IMR-90 (cell line): Measurements from ENCODE around the gene GLCE. TPM values are rescaled to one million over a fixed set of nuclear protein-coding genes. Genes with fewer than 3 reads are reported as not detected.

Experiments
- ATAC-seq: fragments of 200-7000 bp; cut with Tn5 transposase; 2 replicates; pipeline ENCODE4 v1.9.1; 2020; ENCODE audit warnings: low read depth, mild to moderate bottlenecking, moderate library complexity
- BruUV-seq: library from RNA; stranded (reverse); fragments of 400-500 nt; replicated peaks from 2 replicates; lab custom pipeline; 2021; lab: Mats Ljungman, UMichigan
- CTCF ChIA-PET: fragments of 300-600 bp; formaldehyde crosslinking; extraction: SDS; loops from one replicate; lab custom pipeline; 2021; ENCODE audit warnings: antibody characterized with exemption; lab: Yijun Ruan, JAX
- POLR2A ChIA-PET: fragments of 300-600 bp; sonication (Branson Sonifier 250); formaldehyde crosslinking; loops from one replicate; lab custom pipeline; 2022; ENCODE audit warnings: antibody characterized with exemption; ENCODE audit not compliant: unreplicated experiment; lab: Charles Lee
- DNase-seq: peaks from one replicate; pipeline ENCODE4 v3.0.0; 2013
- H2AFZ ChIP-seq: replicated peaks from 2 replicates; pipeline ENCODE3; 2013; ENCODE audit warnings: low read length, mild to moderate bottlenecking; ENCODE audit not compliant: poor library complexity
- H2AK5ac ChIP-seq: 2 replicates; pipeline ENCODE4 v1.6.1; 2013; ENCODE audit warnings: low read depth, low read length, inconsistent platforms
- H2AK9ac ChIP-seq: replicated peaks from 2 replicates; pipeline ENCODE3; 2013; ENCODE audit warnings: mild to moderate bottlenecking, low read depth, low read length, moderate library complexity; ENCODE audit not compliant: poor library complexity
- H2BK120ac ChIP-seq: 2 replicates; pipeline ENCODE4 v1.6.1; 2013; ENCODE audit warnings: low read depth, low read length, inconsistent platforms
- H2BK15ac ChIP-seq: 3 replicates; pipeline ENCODE4 v1.6.1; 2013; ENCODE audit warnings: low read depth, low read length, inconsistent platforms
- H2BK20ac ChIP-seq: 2 replicates; pipeline ENCODE4 v1.6.1; 2013; ENCODE audit warnings: low read depth, mild to moderate bottlenecking, inconsistent platforms, low read length, moderate library complexity
- H2BK5ac ChIP-seq: 2 replicates; pipeline ENCODE4 v1.6.1; 2013; ENCODE audit warnings: mild to moderate bottlenecking, low read depth, low read length, inconsistent platforms; ENCODE audit not compliant: poor library complexity, severe bottlenecking
- H3K14ac ChIP-seq: replicated peaks from 2 replicates; pipeline ENCODE4 v1.6.1; 2013; ENCODE audit warnings: low read depth, low read length, inconsistent platforms
- H3K18ac ChIP-seq: 2 replicates; pipeline ENCODE4 v1.6.1; 2013; ENCODE audit warnings: low read depth, low read length, control low read depth
- H3K23ac ChIP-seq: 2 replicates; pipeline ENCODE4 v1.6.1; 2013; ENCODE audit warnings: low read depth, low read length, inconsistent platforms
- H3K27ac ChIP-seq: 2 replicates; pipeline ENCODE4 v1.5.1; 2013; ENCODE audit warnings: mild to moderate bottlenecking, control low read depth, low read length; ENCODE audit not compliant: insufficient read depth
- H3K27me3 ChIP-seq: 2 replicates; pipeline ENCODE4 v1.6.1; 2013; ENCODE audit warnings: low read length; ENCODE audit not compliant: control insufficient read depth, insufficient read depth
- H3K36me3 ChIP-seq: 2 replicates; pipeline ENCODE4 v1.6.1; 2013; ENCODE audit warnings: low read length, mixed read lengths; ENCODE audit not compliant: control insufficient read depth, insufficient read depth
- H3K4ac ChIP-seq: 2 replicates; pipeline ENCODE4 v1.6.1; 2013; ENCODE audit warnings: low read depth, low read length, inconsistent platforms
- H3K4me1 ChIP-seq: 2 replicates; pipeline ENCODE4 v1.6.1; 2013; ENCODE audit warnings: low read length, mixed read lengths; ENCODE audit not compliant: control insufficient read depth, insufficient read depth
- H3K4me2 ChIP-seq: 2 replicates; pipeline ENCODE4 v1.6.1; 2013; ENCODE audit warnings: low read depth, mild to moderate bottlenecking, control low read depth, low read length, moderate library complexity
- H3K4me3 ChIP-seq: 2 replicates; pipeline ENCODE4 v1.5.1; 2013; ENCODE audit warnings: low read depth, mild to moderate bottlenecking, control low read depth, low read length, moderate library complexity; ENCODE audit not compliant: insufficient read depth
- H3K56ac ChIP-seq: 2 replicates; pipeline ENCODE4 v1.6.1; 2013; ENCODE audit warnings: low read length, inconsistent platforms; ENCODE audit not compliant: insufficient read depth; ENCODE audit errors: extremely low read depth
- H3K79me1 ChIP-seq, 2 experiments: 2 replicates each; pipeline ENCODE4 v1.6.1; 2013; ENCODE audit warnings: low read length in 2 of 2, inconsistent platforms in 1 of 2, low read depth in 1 of 2
- H3K9ac ChIP-seq: 2 replicates; pipeline ENCODE4 v1.6.1; 2013; ENCODE audit warnings: low read depth, low read length, control low read depth
- H3K9me1 ChIP-seq: 2 replicates; pipeline ENCODE4 v1.6.1; 2013; ENCODE audit warnings: low read length, inconsistent platforms; ENCODE audit not compliant: insufficient read depth
- H3K9me3 ChIP-seq: 2 replicates; pipeline ENCODE4 v1.6.1; 2013; ENCODE audit warnings: low read length; ENCODE audit not compliant: control insufficient read depth, insufficient read depth
- H4K20me1 ChIP-seq: 2 replicates; pipeline ENCODE4 v1.6.1; 2013; ENCODE audit warnings: low read length, inconsistent platforms; ENCODE audit not compliant: insufficient read depth
- H4K5ac ChIP-seq: 2 replicates; pipeline ENCODE4 v1.6.1; 2013; ENCODE audit warnings: mild to moderate bottlenecking, low read depth, low read length, control low read depth
- H4K8ac ChIP-seq, 2 experiments: 2 replicates each; pipeline ENCODE4 v1.6.1; 2013; ENCODE audit warnings: low read depth in 2 of 2, low read length in 2 of 2, control low read depth in 1 of 2, inconsistent platforms in 1 of 2
- H4K91ac ChIP-seq: 2 replicates; pipeline ENCODE4 v1.6.1; 2013; ENCODE audit warnings: low read depth, low read length, inconsistent platforms; ENCODE audit not compliant: insufficient read depth
- BHLHE40 ChIP-seq: fragments of 150-350 bp; IDR thresholded peaks from 2 replicates; pipeline ENCODE4 v1.6.1; 2016; ENCODE audit warnings: mild to moderate bottlenecking, low read depth, low read length
- MAZ ChIP-seq: IDR thresholded peaks from 2 replicates; pipeline ENCODE4 v1.6.1; 2012; ENCODE audit warnings: low read depth, mild to moderate bottlenecking, low read length, improper control_type of control experiment, moderate library complexity, borderline replicate concordance
- MXI1 ChIP-seq: IDR thresholded peaks from 2 replicates; pipeline ENCODE4 v1.6.1; 2012; ENCODE audit warnings: low read depth, mild to moderate bottlenecking, low read length, moderate library complexity, borderline replicate concordance
- WGBS, 2 experiments: methylation state at CpG; one replicate each; pipeline versions ENCODE4 v1.1.5 to v1.1.7; 2013; ENCODE audit warnings: missing lambda C conversion rate in 2 of 2; ENCODE audit not compliant: insufficient read length in 1 of 2; ENCODE audit errors: extremely low coverage in 2 of 2; 5-methylcytosine and 5-hydroxymethylcytosine counted together
- dilution Hi-C: fragments of 300-500 bp; cut with HindIII; formaldehyde crosslinking; loops from one replicate; pipeline ENCODE4 v1.14.3; 2018; ENCODE audit warnings: low sequenced_read_pairs; ENCODE audit not compliant: unreplicated experiment
- in situ Hi-C: fragments of 300-500 bp; cut with MboI; formaldehyde crosslinking; loops from 3 replicates; pipeline ENCODE4 v1.14.3; 2019; ENCODE audit warnings: low sequenced_read_pairs, inconsistent platforms, mixed read lengths
- intact Hi-C: fragments of 100-400 bp; cut with micrococcal nuclease; formaldehyde crosslinking; loops from 2 replicates; pipeline ENCODE4 v1.10.0; 2022
- polyA plus RNA-seq, 3 experiments: library from polyadenylated mRNA; depleted of rRNA; stranded (reverse); fragments of >200 nt; gene quantifications; 2 replicates each; pipeline ENCODE4 v1.2.3, GENCODE V29; 2012; ENCODE audit warnings: low replicate concordance in 1 of 3
- total RNA-seq: library from RNA; depleted of rRNA; stranded (reverse); fragments of >200 nt; gene quantifications from 2 replicates; pipeline ENCODE4 v1.2.3, GENCODE V29; 2012
- TF ChIP-seq, protein P1 (sequence below): fragments of 150-350 bp; IDR thresholded peaks from 2 replicates; pipeline ENCODE4 v1.6.1; 2017; ENCODE audit warnings: mild to moderate bottlenecking, antibody characterized with exemption, low read length, low read depth

GLCE gene
- total and polyA plus RNA-seq, 2 of the 4 experiments (the other 2 are of a cell fraction): 15.3 to 29.6 TPM

DNA sequence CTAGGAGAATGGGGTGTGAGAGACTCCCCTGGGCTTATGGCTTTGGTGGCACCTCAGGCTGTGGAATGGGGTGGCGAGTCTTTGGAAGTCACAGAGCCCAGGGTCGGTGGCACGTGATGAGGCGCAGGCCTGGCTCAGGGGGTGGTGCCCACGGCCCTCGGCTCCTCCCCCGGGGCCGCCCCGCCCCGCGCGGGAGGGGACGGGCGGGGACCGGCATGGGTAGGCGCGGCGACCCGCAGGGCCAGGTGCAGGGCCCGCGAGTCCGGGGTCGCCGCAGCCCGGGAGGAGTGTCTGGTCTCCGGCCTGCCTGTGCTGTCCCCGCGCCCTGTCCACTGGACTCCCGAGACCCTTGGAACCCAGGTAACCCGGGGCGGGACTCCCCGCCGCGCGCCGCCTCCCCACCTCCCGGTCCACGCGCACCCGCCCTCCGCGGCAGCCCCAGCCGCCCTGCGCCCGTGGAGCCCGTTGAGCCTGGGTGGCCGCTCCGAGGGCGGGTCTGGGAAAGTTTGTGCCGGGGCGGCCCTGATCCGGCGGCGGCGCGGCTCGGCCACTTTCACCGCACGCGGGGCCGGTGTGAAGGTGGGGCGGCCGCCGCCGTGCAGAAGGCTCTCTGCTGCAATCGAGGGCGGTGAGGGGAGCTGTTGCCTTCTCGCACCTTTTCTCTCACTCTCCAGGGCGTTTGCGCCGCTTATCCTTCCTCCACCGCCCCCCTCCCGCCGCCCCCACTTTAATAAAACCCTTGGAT, 138.4 kb downstream of the GLCE start, which contains the start of gene PAQR5:
Gene PAQR5, plus strand, starts transcription at position 216 of the 745 bp plus-strand sequence. CDS start 61,169 bp downstream, outside the sequence.
- H3K4me1 ChIP-seq: peaks cover 7% of the 10 kb centered on the region
- H2AK5ac ChIP-seq: no peak within 1 kb of the TSS
- 1% methylated on average over 18 of the region's 74 CpGs; no CpG with 5 or more reads in 1 of the 2 experiments for WGBS, 2 experiments
- peaks cover 20% of the 10 kb centered on the region for H3K27me3 ChIP-seq
- DNase-seq (no peak), ATAC-seq (peak; percentile 94)
- H3K79me1 ChIP-seq: no peaks in the 10 kb centered on the region
- H4K20me1 ChIP-seq: no peaks in the 10 kb centered on the region
- H3K36me3 ChIP-seq: no peaks in the 10 kb centered on the region
- H2BK15ac ChIP-seq: no peak within 1 kb of the TSS
- no peak within 1 kb of the TSS for H3K56ac ChIP-seq
- peak within 1 kb of the TSS; percentile 79 for H2AK9ac ChIP-seq
- dilution Hi-C loops: no loop called here
- H2BK5ac ChIP-seq: no peak within 1 kb of the TSS
- POLR2A ChIA-PET: no interaction called here
- H3K14ac ChIP-seq: no peak within 1 kb of the TSS
- H3K9me3 ChIP-seq: peaks cover 7% of the 10 kb centered on the region
- peak within 1 kb of the TSS; percentile 80 for H3K4me2 ChIP-seq
- intact Hi-C loops: no loop called here
- H2BK120ac ChIP-seq: peak within 1 kb of the TSS; percentile 71; the same call in 1 of the 2 replicates
- BruUV-seq: no TSS peak
- peaks cover 5% of the 10 kb centered on the region for H3K9me1 ChIP-seq
- no peak within 1 kb of the TSS for H2BK20ac ChIP-seq
- H4K8ac ChIP-seq: peak within 1 kb of the TSS; percentile 47 to 71; a peak in 2 of 4 replicates
- peak within 1 kb of the TSS; percentile 54 for H3K4me3 ChIP-seq
- CTCF ChIA-PET: no interaction called here
- H4K91ac ChIP-seq: no peak within 1 kb of the TSS; the same call in none of the 2 replicates
- in situ Hi-C loops: no loop called here
- TF ChIP-seq, protein P1, sequence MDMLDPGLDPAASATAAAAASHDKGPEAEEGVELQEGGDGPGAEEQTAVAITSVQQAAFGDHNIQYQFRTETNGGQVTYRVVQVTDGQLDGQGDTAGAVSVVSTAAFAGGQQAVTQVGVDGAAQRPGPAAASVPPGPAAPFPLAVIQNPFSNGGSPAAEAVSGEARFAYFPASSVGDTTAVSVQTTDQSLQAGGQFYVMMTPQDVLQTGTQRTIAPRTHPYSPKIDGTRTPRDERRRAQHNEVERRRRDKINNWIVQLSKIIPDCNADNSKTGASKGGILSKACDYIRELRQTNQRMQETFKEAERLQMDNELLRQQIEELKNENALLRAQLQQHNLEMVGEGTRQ: peak; percentile 77
- no peak for TF ChIP-seq MXI1
- TF ChIP-seq MAZ: peak; percentile 21; the same call in 1 of the 2 replicates
- TF ChIP-seq BHLHE40: peak; percentile 77
- H2AFZ ChIP-seq: peak within 1 kb of the TSS; percentile 90
- H3K9ac ChIP-seq: no peak within 1 kb of the TSS
- H3K18ac ChIP-seq: no peak within 1 kb of the TSS; the same call in 1 of the 2 replicates
- no peak within 1 kb of the TSS for H3K27ac ChIP-seq
- H3K4ac ChIP-seq: 0 out of 2 replicates have a peak within 1 kb of the TSS, but pooled peaks have one; percentile 9
- H3K23ac ChIP-seq: no peak within 1 kb of the TSS
- no peak within 1 kb of the TSS for H4K5ac ChIP-seq
